ENCODE results near the gene OR1L8. TPM values are rescaled to one million over a fixed set of nuclear protein-coding genes. Genes with fewer than 3 reads are reported as not detected.

OR1L8 gene
- polyA plus RNA-seq, 2 of the 4 experiments (the other 2 are of a cell fraction), result 0.05 TPM; not detected in 1

DNA sequence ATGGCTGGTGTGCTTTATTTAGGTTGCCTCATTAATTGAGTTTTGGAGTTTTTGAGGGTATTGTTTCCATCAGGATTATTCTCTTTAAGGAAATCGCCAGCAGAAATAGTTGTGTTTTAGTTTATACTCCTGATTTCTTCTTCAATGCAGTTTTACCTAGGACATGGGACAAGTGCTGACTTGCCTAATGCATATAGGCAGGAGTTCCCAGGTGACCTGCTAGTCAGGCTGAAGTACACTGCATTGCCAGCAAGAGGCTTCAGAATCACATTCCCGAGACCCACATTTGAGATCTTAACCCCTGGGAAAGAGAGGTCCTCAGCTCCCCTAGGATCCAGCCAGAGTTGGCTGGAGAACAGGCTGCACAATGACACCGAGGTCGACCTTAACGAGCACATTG lies 31.8 kb downstream of the OR1L8 start:
- Histone ChIP-seq H3K9me3 (no peaks in the 10 kb centered on the region), H3K4me3 (no peak overlapping the region), H3K4me2 (no peak overlapping the region), H3K4me1 (no peaks in the 10 kb centered on the region), H3K27ac (no peak overlapping the region)
- no peak for TF ChIP-seq PHF8 (IDR thresholded peaks at IDR 0.05; ENCODE audit: borderline replicate concordance, low read depth)
- TF ChIP-seq, protein P1, sequence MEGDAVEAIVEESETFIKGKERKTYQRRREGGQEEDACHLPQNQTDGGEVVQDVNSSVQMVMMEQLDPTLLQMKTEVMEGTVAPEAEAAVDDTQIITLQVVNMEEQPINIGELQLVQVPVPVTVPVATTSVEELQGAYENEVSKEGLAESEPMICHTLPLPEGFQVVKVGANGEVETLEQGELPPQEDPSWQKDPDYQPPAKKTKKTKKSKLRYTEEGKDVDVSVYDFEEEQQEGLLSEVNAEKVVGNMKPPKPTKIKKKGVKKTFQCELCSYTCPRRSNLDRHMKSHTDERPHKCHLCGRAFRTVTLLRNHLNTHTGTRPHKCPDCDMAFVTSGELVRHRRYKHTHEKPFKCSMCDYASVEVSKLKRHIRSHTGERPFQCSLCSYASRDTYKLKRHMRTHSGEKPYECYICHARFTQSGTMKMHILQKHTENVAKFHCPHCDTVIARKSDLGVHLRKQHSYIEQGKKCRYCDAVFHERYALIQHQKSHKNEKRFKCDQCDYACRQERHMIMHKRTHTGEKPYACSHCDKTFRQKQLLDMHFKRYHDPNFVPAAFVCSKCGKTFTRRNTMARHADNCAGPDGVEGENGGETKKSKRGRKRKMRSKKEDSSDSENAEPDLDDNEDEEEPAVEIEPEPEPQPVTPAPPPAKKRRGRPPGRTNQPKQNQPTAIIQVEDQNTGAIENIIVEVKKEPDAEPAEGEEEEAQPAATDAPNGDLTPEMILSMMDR (IDR thresholded peaks at IDR 0.05), result no peak
- TF ChIP-seq, protein P2, sequence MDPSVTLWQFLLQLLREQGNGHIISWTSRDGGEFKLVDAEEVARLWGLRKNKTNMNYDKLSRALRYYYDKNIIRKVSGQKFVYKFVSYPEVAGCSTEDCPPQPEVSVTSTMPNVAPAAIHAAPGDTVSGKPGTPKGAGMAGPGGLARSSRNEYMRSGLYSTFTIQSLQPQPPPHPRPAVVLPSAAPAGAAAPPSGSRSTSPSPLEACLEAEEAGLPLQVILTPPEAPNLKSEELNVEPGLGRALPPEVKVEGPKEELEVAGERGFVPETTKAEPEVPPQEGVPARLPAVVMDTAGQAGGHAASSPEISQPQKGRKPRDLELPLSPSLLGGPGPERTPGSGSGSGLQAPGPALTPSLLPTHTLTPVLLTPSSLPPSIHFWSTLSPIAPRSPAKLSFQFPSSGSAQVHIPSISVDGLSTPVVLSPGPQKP (IDR thresholded peaks at IDR 0.05; ENCODE audit: low read depth, low read length), result no peak
- TF ChIP-seq HDAC2 (IDR thresholded peaks at IDR 0.05), result no peak
- TF ChIP-seq, protein P3, sequence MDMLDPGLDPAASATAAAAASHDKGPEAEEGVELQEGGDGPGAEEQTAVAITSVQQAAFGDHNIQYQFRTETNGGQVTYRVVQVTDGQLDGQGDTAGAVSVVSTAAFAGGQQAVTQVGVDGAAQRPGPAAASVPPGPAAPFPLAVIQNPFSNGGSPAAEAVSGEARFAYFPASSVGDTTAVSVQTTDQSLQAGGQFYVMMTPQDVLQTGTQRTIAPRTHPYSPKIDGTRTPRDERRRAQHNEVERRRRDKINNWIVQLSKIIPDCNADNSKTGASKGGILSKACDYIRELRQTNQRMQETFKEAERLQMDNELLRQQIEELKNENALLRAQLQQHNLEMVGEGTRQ (IDR thresholded peaks at IDR 0.05), result no peak
- TF ChIP-seq KDM1A (IDR thresholded peaks at IDR 0.05; ENCODE audit: low read depth), result no peak
- TF ChIP-seq SMC3 (IDR thresholded peaks at IDR 0.05), result no peak
- TF ChIP-seq RFX5 (IDR thresholded peaks at IDR 0.05), result no peak
- TF ChIP-seq RNF2 (IDR thresholded peaks at IDR 0.05; ENCODE audit: borderline replicate concordance, low read depth), result no peak
- FAIRE-seq (no peak), DNase-seq (ENCODE audit: low read depth in 1 of 2, low spot score in 1 of 2) (no peak), ATAC-seq (no peak)
- ChIA-PET POLR2A (no interaction called here), CTCF (interaction anchor here (0.6 kb wide), 1 partner anchor 344 kb away, joined by 4 read pairs; no protein-coding TSS in a partner anchor)
- 9% methylated on average over 4 of the region's 5 CpGs for WGBS (ENCODE audit: missing lambda C conversion rate)

DNA sequence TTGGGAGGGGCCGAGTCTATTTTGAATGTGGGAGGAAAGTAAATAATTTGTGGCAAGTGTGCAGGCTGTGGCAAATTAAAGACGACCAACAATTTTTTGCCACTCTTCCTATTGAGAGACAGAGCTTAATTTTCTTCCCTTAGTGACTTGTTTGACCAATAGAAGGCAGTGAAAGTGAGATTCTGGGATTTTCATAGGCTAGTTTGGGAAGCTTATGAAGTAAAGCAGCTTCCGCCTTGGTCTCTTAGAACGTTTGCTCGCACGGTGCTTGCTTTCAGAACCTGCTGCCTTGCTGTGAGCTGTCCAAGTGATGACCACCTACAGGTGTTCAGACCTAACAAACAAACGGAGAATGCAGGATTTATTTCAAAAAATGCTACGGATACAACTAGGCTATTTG lies 37.0 kb downstream of the OR1L8 start:
- H3K9me3 ChIP-seq, result no peaks in the 10 kb centered on the region
- ATAC-seq (no peak), DNase-seq (ENCODE audit: low read depth in 1 of 2, low spot score in 1 of 2) (no peak), FAIRE-seq (no peak)
- no peak overlapping the region for H3K4me3 ChIP-seq
- 48% methylated on average over 8 of the region's 8 CpGs for WGBS (ENCODE audit: missing lambda C conversion rate)
- TF ChIP-seq GATA3 (IDR thresholded peaks at IDR 0.05; ENCODE audit: borderline replicate concordance), result no peak
- TF ChIP-seq FOSB (CRISPR knock-in tag; IDR thresholded peaks at IDR 0.05), result no peak
- TF ChIP-seq ZC3H11A (IDR thresholded peaks at IDR 0.05), result no peak
- no peak for TF ChIP-seq ESRRA (IDR thresholded peaks at IDR 0.05; ENCODE audit: borderline replicate concordance, low read length)
- TF ChIP-seq EP300 (IDR thresholded peaks at IDR 0.05), result no peak
- TF ChIP-seq, protein P4, sequence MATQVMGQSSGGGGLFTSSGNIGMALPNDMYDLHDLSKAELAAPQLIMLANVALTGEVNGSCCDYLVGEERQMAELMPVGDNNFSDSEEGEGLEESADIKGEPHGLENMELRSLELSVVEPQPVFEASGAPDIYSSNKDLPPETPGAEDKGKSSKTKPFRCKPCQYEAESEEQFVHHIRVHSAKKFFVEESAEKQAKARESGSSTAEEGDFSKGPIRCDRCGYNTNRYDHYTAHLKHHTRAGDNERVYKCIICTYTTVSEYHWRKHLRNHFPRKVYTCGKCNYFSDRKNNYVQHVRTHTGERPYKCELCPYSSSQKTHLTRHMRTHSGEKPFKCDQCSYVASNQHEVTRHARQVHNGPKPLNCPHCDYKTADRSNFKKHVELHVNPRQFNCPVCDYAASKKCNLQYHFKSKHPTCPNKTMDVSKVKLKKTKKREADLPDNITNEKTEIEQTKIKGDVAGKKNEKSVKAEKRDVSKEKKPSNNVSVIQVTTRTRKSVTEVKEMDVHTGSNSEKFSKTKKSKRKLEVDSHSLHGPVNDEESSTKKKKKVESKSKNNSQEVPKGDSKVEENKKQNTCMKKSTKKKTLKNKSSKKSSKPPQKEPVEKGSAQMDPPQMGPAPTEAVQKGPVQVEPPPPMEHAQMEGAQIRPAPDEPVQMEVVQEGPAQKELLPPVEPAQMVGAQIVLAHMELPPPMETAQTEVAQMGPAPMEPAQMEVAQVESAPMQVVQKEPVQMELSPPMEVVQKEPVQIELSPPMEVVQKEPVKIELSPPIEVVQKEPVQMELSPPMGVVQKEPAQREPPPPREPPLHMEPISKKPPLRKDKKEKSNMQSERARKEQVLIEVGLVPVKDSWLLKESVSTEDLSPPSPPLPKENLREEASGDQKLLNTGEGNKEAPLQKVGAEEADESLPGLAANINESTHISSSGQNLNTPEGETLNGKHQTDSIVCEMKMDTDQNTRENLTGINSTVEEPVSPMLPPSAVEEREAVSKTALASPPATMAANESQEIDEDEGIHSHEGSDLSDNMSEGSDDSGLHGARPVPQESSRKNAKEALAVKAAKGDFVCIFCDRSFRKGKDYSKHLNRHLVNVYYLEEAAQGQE (IDR thresholded peaks at IDR 0.05), result no peak
- no peak for TF ChIP-seq CEBPB (IDR thresholded peaks at IDR 0.05)
- no peak for TF ChIP-seq KDM1A (IDR thresholded peaks at IDR 0.05; ENCODE audit: low read depth)
- TF ChIP-seq POLR2AphosphoS2 (conservative IDR thresholded peaks at IDR 0.05; ENCODE audit: low read length), result no peak
- TF ChIP-seq, protein P5, sequence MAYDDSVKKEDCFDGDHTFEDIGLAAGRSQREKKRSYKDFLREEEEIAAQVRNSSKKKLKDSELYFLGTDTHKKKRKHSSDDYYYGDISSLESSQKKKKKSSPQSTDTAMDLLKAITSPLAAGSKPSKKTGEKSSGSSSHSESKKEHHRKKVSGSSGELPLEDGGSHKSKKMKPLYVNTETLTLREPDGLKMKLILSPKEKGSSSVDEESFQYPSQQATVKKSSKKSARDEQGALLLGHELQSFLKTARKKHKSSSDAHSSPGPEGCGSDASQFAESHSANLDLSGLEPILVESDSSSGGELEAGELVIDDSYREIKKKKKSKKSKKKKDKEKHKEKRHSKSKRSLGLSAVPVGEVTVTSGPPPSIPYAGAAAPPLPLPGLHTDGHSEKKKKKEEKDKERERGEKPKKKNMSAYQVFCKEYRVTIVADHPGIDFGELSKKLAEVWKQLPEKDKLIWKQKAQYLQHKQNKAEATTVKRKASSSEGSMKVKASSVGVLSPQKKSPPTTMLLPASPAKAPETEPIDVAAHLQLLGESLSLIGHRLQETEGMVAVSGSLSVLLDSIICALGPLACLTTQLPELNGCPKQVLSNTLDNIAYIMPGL (CRISPR knock-in tag; IDR thresholded peaks at IDR 0.05; ENCODE audit: borderline replicate concordance), result no peak
- TF ChIP-seq, protein P1 (IDR thresholded peaks at IDR 0.05), result no peak
- TF ChIP-seq ZNF302 (CRISPR knock-in tag; IDR thresholded peaks at IDR 0.05), result no peak
- TF ChIP-seq MAFK (IDR thresholded peaks at IDR 0.05; ENCODE audit: partially characterized antibody), result no peak
- no peak for TF ChIP-seq CHD2 (IDR thresholded peaks at IDR 0.05; ENCODE audit: low read length, partially characterized antibody)
- TF ChIP-seq RCOR1 (IDR thresholded peaks at IDR 0.05; ENCODE audit: low read depth, low read length), result no peak
- ChIA-PET POLR2A (no interaction called here), CTCF (interaction anchor here (0.6 kb wide), 1 partner anchor 1131 kb away, joined by 3 read pairs; no protein-coding TSS in a partner anchor)
- H3K27ac ChIP-seq, result no peak overlapping the region
- no peak overlapping the region for H3K4me2 ChIP-seq
- H3K4me1 ChIP-seq, result no peaks in the 10 kb centered on the region
